ENCODE results near the gene JPT2. TPM values are rescaled to one million over a fixed set of nuclear protein-coding genes. Genes with fewer than 3 reads are reported as not detected.

The JPT2 gene
- polyA plus RNA-seq, 3 donors = 5.4 to 7.5 (median 5.8) TPM

DNA sequence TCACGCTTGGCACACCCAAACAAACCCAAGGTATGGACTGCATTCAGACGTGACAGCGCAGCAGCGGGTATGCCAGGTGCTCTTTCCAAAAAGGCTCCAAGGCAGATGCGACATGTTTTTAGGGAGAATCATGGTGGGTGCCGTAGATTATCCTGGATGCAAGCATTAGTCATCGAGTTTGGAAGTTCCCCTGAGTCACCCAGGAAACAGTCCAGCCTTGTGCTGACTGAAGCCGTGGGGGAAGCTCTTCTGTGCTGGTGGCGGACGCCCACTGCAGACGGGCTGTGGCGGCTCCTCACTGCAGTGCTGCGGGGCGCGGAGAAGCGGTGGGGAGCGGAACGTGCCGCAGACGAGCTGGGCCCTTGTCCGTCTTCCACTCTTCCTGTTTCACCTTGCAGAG lies 13.9 kb downstream of the JPT2 start:
- Histone ChIP-seq H3K4me2 (replicated peaks; ENCODE audit: extremely low read depth, low read length, poor library complexity, severe bottlenecking) (no peak overlapping the region), H2AFZ (ENCODE audit: insufficient read depth, low read depth, low read length, poor library complexity, severe bottlenecking) (no peak overlapping the region), H3K9ac (ENCODE audit: insufficient read depth, low read length, poor library complexity, severe bottlenecking) (no peak overlapping the region), H3K27ac (ENCODE audit: low read depth in 1 of 2, low read length in 2 of 2) (no peak overlapping the region), H3K79me2 (ENCODE audit: insufficient read depth, low read length) (peaks cover 38% of the 10 kb centered on the region), H3K36me3 (replicated peaks in 1 of 2; ENCODE audit: control insufficient read depth in 1 of 2, insufficient read depth in 2 of 2, low read length in 2 of 2) (peaks cover 48 to 94% of the 10 kb centered on the region in 2 donors), H4K20me1 (ENCODE audit: insufficient read depth, low read length) (no peaks in the 10 kb centered on the region), H3K4me3 (replicated peaks in 1 of 3; ENCODE audit: low read depth in 2 of 3, low read length in 3 of 3) (no peak overlapping the region), H3K4me1 (ENCODE audit: control insufficient read depth in 1 of 2, insufficient read depth in 2 of 2, low read length in 2 of 2) (no peaks in the 10 kb centered on the region), H3K27me3 (ENCODE audit: control insufficient read depth in 2 of 2, insufficient read depth in 2 of 2, low read length in 2 of 2) (no peaks in the 10 kb centered on the region), H3K9me3 (replicated peaks in 1 of 2; ENCODE audit: control insufficient read depth in 1 of 2, insufficient read depth in 1 of 2, low read length in 2 of 2) (no peaks in the 10 kb centered on the region)
- TF ChIP-seq CTCF (IDR thresholded peaks at IDR 0.05) = no peak
- WGBS (ENCODE audit: insufficient coverage) = 86% methylated on average over 21 of the region's 21 CpGs
- Mint-ChIP-seq H3K4me1 (no peaks in the 10 kb centered on the region), H3K9me3 (no peaks in the 10 kb centered on the region), H3K27ac (peak overlapping the region in 1 of 7 donors; percentile 63), H3K36me3 (peaks cover 68 to 89% of the 10 kb centered on the region in 2 donors), H3K27me3 (ENCODE audit: low read depth in 3 of 3) (no peaks in the 10 kb centered on the region), H3K4me3 (no peak overlapping the region)
- peak in 1 of 3 donors; percentile 48 for DNase-seq
- intact Hi-C loops (cut with micrococcal nuclease) = no loop called here

DNA sequence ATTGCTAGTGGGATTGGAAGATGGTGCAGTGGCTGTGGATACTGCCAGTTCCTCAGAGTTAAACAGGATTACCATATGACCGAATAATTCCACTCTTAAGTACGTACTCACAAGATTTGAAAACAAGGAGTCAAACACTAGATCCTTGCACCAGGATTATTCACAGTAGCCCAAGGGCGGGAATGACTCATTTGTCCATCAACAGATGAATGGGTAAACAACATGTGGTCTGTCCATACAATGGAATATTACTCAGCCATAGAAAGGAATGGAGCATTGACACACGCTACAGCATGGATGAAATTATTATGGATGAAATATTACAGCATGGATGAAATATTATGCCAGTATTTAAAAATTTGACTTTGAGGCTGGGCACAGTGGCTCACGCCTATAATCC lies 18.8 kb downstream of the JPT2 start:
- Mint-ChIP-seq H3K4me1 (no peaks in the 10 kb centered on the region), H3K36me3 (peaks cover 69 to 87% of the 10 kb centered on the region in 2 donors), H3K27ac (peak overlapping the region in 1 of 7 donors; percentile 21), H3K4me3 (no peak overlapping the region), H3K27me3 (ENCODE audit: low read depth in 3 of 3) (no peaks in the 10 kb centered on the region), H3K9me3 (no peaks in the 10 kb centered on the region)
- H3K27ac ChIP-seq (ENCODE audit: low read depth in 1 of 2, low read length in 2 of 2) = no peak overlapping the region
- H3K27me3 ChIP-seq (ENCODE audit: control insufficient read depth in 2 of 2, insufficient read depth in 2 of 2, low read length in 2 of 2) = no peaks in the 10 kb centered on the region
- 90% methylated on average over 2 of the region's 5 CpGs for WGBS (ENCODE audit: insufficient coverage)
- H2AFZ ChIP-seq (ENCODE audit: insufficient read depth, low read depth, low read length, poor library complexity, severe bottlenecking) = no peak overlapping the region
- no peak overlapping the region for H3K4me2 ChIP-seq (replicated peaks; ENCODE audit: extremely low read depth, low read length, poor library complexity, severe bottlenecking)
- H3K4me3 ChIP-seq (replicated peaks in 1 of 3; ENCODE audit: low read depth in 2 of 3, low read length in 3 of 3) = no peak overlapping the region
- H4K20me1 ChIP-seq (ENCODE audit: insufficient read depth, low read length) = no peaks in the 10 kb centered on the region
- DNase-seq = no peak
- no peak overlapping the region for H3K9ac ChIP-seq (ENCODE audit: insufficient read depth, low read length, poor library complexity, severe bottlenecking)
- H3K79me2 ChIP-seq (ENCODE audit: insufficient read depth, low read length) = no peaks in the 10 kb centered on the region
- no peaks in the 10 kb centered on the region for H3K4me1 ChIP-seq (ENCODE audit: control insufficient read depth in 1 of 2, insufficient read depth in 2 of 2, low read length in 2 of 2)
- intact Hi-C loops (cut with micrococcal nuclease) = no loop called here
- H3K36me3 ChIP-seq (replicated peaks in 1 of 2; ENCODE audit: control insufficient read depth in 1 of 2, insufficient read depth in 2 of 2, low read length in 2 of 2) = peaks cover 30 to 97% of the 10 kb centered on the region in 2 donors
- no peak for TF ChIP-seq CTCF (IDR thresholded peaks at IDR 0.05)
- no peaks in the 10 kb centered on the region for H3K9me3 ChIP-seq (replicated peaks in 1 of 2; ENCODE audit: control insufficient read depth in 1 of 2, insufficient read depth in 1 of 2, low read length in 2 of 2)
